SW480 (cell line): ENCODE measurements around the gene SAFB.

ENCODE experiments used
- DNase-seq: peaks from one replicate; pipeline ENCODE4 v3.0.0-alpha.2; 2016; ENCODE audit warnings: low spot score

SAFB gene

GRCh38 chr19:5622465-5623396 lies at the start of gene SAFB, which contains the start of gene SAFB2:
Gene SAFB, plus strand, starts transcription at chr19:5623083. Its CDS starts 123 bp downstream, at chr19:5623206.
Gene SAFB2, minus strand, starts transcription at chr19:5622776. Its CDS starts 61 bp downstream, at chr19:5622715.
- DNase-seq: peak; percentile 96

- no peak for DNase-seq
Observed at GRCh38 chr19:5575590-5575989, 47.3 kb upstream of the SAFB start.

DNA sequence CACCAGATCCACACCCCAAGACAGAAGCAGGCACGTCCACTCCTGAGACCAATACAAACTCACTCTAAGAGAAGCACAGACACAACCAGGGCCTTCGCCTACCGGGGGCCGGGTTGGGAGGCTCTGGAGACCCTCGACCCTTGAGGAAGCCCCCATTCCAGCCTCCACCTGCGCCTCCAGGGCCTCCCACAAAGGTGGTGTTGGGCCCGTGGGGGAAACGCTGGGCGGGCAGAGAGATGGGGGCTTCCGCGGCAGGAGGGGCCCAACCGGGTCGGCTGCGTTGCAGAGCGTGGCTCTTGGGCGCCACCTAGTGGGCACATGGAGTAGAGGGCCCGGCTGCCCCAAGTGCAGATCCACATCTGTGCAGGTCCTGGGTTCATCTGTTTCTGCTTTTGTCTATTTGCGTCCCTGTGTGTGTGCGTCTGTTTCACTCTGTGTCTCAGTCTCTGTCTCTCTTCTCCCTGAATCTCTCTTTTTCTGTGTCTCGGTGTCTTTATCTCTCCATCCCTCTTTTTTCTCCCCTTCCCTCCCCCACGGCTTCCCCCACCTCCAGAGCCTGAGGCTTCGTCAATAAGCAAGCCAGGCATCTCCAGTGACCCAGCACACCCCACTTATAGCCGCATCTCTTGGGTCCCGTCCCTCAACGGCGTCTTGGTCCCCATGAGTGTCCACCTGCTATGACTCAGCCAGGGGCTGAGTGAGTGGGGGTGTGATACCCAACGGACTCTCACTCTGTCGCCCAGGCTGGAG lies 44.6 kb upstream of the SAFB start:
- DNase-seq: peak; percentile 31

DNA sequence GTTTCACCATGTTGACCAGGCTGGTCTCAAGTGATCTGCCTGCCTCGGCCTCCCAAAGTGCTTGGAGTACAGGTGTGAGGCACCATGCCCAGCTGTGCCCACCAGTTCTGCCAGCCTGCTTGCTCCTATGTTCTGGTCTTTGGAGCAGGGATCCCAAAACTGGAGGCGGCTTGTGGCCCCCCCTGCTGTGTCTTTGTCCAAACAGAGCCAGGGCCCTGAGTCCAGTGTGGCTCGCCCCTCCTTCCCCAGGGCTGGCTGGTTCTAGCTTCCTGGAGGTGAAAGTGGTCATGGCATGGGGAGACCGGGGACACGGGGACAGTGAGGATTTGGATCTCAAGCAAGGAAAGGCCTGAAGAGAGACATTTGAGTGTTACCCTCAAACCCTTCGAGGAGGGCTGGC lies 43.6 kb upstream of the SAFB start:
- DNase-seq: no peak

GRCh38 chr19:5579697-5580096 lies 43.2 kb upstream of the SAFB start:
- DNase-seq: no peak

DNA sequence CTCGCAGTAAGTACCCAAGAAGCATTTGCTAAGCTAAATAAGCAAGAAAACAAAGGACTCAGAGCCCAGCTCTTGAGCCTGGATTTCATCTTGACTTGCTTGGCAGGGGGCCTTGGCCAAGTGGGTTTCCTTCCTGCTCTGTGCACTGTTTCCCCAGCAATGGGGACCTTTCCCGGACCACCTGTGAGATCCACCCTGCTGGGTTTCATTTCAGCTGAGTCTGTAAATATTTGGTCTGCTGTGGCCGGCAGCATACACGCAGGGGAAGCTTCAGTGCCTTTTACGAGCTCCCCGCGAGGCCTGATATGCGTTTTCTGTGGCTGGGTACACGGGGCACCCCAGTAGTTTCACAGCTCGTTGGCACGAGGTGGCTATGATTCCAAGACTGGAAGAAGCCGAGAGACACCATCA lies 42.7 kb upstream of the SAFB start:
- no peak for DNase-seq

GRCh38 chr19:5585461-5586299 lies 37.2 kb upstream of the SAFB start:
- no peak for DNase-seq

DNA sequence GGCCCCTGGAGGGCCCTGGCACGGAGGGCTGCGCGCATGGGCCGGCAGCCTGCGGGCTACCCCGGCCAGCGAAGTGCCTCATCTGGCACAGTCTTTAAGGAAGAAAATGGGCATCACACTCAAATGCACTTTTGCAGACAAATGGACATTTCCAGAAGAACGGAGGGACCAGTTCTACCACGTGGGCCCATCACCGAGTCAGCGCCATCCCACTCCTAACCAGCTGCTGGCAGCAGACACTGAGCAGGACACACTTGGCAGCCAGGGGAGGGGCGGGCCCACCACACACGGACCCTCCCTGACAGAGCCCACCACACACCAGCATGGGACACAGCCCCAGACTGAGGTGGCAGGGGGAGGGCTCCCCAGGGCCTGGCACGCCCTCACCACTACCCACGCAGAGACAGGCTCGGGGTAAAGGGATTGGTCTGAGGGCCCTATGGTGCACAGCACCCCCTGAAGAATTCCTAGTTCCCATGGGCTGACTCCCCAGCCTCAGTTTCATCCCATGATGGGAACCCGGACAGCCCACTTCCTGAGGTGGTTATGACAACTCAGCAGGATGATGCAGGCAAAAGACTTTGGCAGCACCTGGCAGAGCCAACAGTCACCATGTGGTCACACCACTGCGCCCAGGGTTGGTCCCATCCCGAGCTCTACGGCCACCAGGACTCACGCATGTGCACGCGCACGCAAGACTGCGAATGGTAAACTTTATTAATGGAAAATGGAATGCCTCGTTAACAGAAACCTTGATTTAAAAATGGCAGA lies 36.4 kb upstream of the SAFB start:
- DNase-seq: no peak

GRCh38 chr19:5587071-5587455 lies 35.8 kb upstream of the SAFB start:
- DNase-seq: no peak

GRCh38 chr19:5587661-5588060 lies 35.2 kb upstream of the SAFB start:
- no peak for DNase-seq

DNA sequence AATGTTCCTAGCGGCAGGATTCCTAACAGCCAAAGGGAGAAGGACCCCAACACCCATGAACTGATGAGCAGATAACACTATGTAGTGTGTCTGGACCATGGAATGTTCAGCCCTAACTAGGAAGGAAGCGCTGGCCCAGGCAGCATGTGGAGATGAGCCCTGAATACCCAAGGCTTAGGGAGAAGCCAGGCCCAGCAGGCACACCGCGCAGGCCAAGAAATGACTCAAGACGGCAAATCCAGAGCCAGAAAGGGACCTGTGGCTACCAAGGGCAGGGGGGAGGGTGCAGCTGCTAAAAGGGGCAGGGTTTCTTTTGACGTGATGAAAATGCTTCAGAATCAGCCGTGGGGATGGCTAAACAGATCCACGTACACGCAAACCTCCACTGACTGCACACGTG lies 34.4 kb upstream of the SAFB start:
- no peak for DNase-seq

GRCh38 chr19:5588906-5589676 lies 33.8 kb upstream of the SAFB start:
- DNase-seq: no peak

DNA sequence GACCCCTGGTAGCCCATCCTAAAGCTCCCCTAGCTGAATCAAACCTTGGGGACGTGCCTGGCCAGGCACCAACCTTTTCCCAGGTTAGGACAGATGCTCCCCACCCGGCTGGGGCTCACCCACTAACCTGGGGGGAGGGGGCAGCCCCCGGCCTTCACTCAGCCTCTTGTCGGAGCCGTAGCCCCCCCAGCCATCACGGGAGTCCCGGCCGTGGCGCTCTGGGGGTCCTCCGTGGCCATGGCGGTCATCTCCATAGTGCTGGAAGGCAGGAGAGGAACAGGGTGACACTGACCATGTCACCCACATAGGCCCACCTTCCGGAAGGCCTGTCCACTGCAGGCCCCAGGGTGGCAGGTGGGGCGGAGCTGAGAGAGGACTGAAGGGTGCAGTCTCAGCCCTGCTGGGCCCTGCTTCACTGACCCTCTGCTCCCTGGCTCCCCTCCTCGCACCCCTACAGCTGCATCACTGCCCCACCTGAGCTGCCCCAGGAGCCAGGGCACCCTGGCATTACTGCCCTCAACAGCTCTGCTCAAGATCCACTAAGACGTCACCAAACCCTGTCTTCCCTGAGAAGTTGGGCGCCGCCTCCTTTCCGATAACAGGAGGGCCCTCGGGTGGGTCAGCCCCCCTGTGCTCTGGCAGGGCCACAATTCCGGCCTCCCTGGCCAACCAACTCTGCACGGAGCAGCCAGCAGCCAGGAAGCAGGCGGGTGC lies 32.6 kb upstream of the SAFB start:
- no peak for DNase-seq

DNA sequence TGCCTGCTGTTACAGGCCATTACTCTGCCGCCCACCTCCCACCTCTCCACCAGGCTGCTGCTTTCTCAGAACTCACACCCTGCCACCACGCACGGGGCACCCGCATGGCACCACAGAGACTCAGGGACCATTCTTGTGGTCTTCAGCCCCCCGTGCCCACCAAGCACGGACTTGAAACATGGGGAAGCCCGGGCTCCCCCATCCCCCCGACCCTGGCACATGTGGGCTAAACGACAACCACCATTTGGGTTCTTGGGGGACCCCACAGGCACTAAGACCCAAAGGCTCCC lies 32.1 kb upstream of the SAFB start:
- DNase-seq: no peak

DNA sequence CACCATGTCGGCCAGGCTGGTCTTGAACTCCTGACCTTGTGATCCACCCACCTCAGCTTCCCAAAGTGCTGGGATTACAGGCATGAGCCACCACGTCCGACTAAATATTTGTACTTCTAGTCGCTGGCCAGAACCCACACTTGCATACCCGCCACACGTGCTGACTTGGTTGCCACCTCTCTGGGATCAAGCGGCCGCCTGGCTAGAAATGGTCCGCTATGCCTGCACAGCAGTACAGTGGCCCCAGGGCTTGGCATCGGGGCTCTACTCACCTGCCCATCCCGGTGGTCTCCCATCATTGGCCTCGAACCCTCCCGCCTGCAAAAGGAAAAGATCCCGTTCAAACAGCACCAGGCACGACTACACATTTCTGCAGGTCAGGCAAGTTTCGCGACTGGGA lies 31.4 kb upstream of the SAFB start:
- DNase-seq: no peak

DNA sequence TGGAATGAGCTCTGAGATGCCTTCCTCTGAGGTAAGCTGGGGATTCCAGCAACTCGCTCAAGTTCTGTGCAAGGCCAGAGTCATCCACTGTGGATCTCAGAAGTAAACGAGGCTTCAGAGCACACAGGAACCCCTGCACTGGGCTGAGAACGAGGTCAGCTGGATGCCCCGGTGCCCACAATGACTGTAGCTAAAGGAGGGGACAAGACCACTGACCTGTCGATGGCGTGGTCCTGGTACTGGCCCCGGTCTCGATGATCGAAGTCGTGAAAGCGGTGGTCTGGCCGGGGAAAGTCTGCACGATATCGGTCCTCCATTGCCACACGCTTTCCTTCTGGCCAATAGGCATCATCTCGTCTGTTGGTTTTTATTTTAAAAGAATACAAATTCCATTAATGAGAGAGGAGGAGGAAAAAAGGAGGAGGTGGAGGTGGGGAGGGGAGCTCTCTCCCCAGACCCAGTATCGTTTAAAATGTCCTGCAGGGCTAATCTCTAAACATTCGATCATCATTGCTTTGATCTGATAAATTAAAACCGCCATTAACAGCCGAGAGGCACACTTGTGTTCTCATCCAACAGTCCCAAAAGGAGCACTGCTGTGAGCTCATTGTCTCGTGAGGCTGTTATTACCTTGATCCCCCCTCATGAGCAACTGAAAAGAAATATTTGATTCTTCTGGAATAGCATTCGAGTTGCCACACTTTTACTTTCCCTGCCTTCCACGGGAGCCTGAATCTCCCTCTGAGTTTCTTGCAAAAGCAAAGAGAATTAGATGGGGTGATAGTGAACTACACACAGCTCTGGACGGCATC lies 30.1 kb upstream of the SAFB start:
- DNase-seq: no peak

DNA sequence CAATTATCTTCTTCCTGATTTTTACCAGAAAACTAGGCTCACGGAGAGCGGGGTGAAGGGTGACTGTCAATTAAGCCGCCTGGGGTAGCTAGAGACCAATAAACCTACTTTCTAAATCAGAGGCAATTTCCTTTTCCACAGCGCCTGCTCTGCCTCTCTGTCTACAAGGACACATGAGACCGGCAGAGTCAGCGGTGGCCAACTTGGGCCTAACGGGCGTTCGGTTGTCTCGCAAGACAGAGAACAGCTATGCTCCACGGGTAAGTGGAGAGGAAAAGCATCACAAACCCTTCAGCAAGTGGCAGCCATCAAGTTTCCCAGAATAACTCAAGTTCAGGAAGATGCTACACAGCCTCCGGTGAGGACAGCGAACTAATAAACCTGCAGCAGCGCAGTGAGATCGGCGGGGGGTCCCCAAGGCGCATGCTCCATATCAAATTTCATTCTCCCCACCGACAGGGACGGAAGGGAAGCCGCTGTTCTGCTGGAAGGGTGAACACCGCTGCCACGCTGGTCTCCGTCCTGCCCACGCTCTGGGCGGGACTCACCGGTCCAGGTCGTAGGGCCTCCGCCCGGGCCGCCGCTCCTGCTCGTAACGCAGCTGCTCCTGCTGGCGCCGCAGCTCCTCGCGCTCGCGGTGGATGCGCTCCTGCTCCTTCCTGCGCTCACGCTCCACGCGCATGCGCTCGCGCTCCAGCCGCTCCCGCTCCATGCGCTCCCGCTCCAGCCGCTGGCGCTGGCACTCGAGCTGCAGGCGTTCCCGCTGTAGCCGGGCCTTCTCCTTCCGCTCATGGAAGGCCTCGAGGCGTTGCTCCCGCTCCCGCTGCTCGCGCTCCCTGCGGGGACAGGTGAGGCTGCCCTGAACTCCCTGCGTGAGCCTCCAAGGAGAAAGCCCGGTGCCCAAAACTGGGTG lies 29.3 kb upstream of the SAFB start:
- no peak for DNase-seq

GRCh38 chr19:5594521-5594950 lies 28.3 kb upstream of the SAFB start:
- DNase-seq: no peak
